DND-41 (cell line): Measurements from ENCODE around the gene HADHB.
"Not testable (repeated sequence)": the region's sequence is repeated elsewhere in the genome, so short reads cannot be mapped to it uniquely, and the experiment has no call there.

Source experiments
- ATAC-seq: fragments of 200-7000 bp; cut with Tn5 transposase; 3 replicates; pipeline ENCODE4 v1.9.1; 2021; ENCODE audit warnings: low read depth; ENCODE audit not compliant: insufficient read depth
- DNase-seq: peaks from one replicate; pipeline ENCODE4 v3.0.0-alpha.2; 2020
- H2AFZ ChIP-seq: 2 replicates; pipeline ENCODE4 v1.6.0; 2012; ENCODE audit warnings: low read depth, low read length
- H3K27ac ChIP-seq: 2 replicates; pipeline ENCODE4 v1.5.1; 2012; ENCODE audit warnings: low read length, inconsistent platforms
- H3K27me3 ChIP-seq: fragments of 200-600 bp; sonication (generic); 2 replicates; pipeline ENCODE4 v1.6.0; 2012; ENCODE audit warnings: low read length, mild to moderate bottlenecking, inconsistent platforms; ENCODE audit not compliant: insufficient read depth, poor library complexity
- H3K36me3 ChIP-seq: 2 replicates; pipeline ENCODE4 v1.5.1; 2012; ENCODE audit warnings: low read length, inconsistent platforms; ENCODE audit not compliant: insufficient read depth
- H3K4me1 ChIP-seq: 2 replicates; pipeline ENCODE4 v1.5.1; 2012; ENCODE audit warnings: mild to moderate bottlenecking, low read length; ENCODE audit not compliant: insufficient read depth
- H3K4me2 ChIP-seq: 2 replicates; pipeline ENCODE4 v1.6.0; 2012; ENCODE audit warnings: mild to moderate bottlenecking, moderate library complexity, low read length, inconsistent platforms; ENCODE audit not compliant: insufficient read depth
- H3K4me3 ChIP-seq, 2 experiments: fragments of 200-600 bp in 1 of 2; shearing (Covaris generic) in 1 of 2; 2 replicates each; pipeline ENCODE4 v1.5.1; 2012 to 2016; ENCODE audit warnings: inconsistent platforms in 2 of 2, low read length in 2 of 2, mild to moderate bottlenecking in 2 of 2, low read depth in 1 of 2, moderate library complexity in 1 of 2
- H3K79me2 ChIP-seq: 2 replicates; pipeline ENCODE4 v1.6.0; 2012; ENCODE audit warnings: low read length, inconsistent platforms; ENCODE audit not compliant: insufficient read depth
- H3K9ac ChIP-seq: 2 replicates; pipeline ENCODE4 v1.6.0; 2012; ENCODE audit warnings: low read depth, mild to moderate bottlenecking, inconsistent platforms, low read length, moderate library complexity
- H3K9me3 ChIP-seq: 2 replicates; pipeline ENCODE4 v1.5.1; 2012; ENCODE audit warnings: low read length, moderate library complexity, mild to moderate bottlenecking, inconsistent platforms; ENCODE audit not compliant: insufficient read depth, severe bottlenecking
- H4K20me1 ChIP-seq: 2 replicates; pipeline ENCODE4 v1.6.0; 2012; ENCODE audit warnings: low read length; ENCODE audit not compliant: insufficient read depth
- EZH2 ChIP-seq: IDR thresholded peaks from 3 replicates; pipeline ENCODE4 v1.6.1; 2012; ENCODE audit warnings: borderline replicate concordance, low read depth, mild to moderate bottlenecking, moderate library complexity, low read length, inconsistent platforms; ENCODE audit not compliant: severe bottlenecking
- TF ChIP-seq, protein P1 (sequence below): IDR thresholded peaks from 2 replicates; pipeline ENCODE4 v1.5.1; 2012; ENCODE audit warnings: borderline replicate concordance, low read length, moderate library complexity, mild to moderate bottlenecking; ENCODE audit not compliant: poor library complexity, severe bottlenecking; ENCODE audit errors: extremely low read depth

HADHB gene

DNA sequence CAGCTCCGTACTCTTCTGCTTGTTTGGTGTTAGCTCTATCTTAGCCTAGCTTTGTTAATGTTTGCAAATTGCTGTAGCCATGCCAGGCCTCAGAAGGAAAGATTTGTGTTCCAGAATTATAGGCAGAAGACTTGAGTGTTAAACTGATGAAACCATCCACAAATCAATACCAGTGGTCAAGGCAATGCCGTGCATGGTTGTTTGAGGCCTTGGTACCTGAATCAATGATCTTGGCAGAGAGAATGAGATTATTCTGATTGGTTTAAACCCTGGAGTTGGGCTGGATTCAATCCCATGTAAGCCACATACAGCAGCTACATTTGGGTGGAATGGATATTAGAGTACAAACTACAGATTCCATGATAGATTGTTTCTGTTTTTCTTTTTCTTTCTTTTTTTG is 4.9 kb downstream of the HADHB start:
- DNase-seq: no peak
- Histone ChIP-seq H3K9me3 (no peaks in the 10 kb centered on the region), H3K4me1 (peaks cover 22% of the 10 kb centered on the region), H3K4me2 (no peak overlapping the region), H4K20me1 (peaks cover 16% of the 10 kb centered on the region; the same call in 1 of the 2 replicates), H3K27ac (no peak overlapping the region), H3K4me3 (no peak overlapping the region), H3K79me2 (peaks cover 91% of the 10 kb centered on the region), H3K36me3 (no peaks in the 10 kb centered on the region), H2AFZ (no peak overlapping the region), H3K9ac (no peak overlapping the region), H3K27me3 (no peaks in the 10 kb centered on the region)
- TF ChIP-seq EZH2: no peak
- TF ChIP-seq, protein P1, sequence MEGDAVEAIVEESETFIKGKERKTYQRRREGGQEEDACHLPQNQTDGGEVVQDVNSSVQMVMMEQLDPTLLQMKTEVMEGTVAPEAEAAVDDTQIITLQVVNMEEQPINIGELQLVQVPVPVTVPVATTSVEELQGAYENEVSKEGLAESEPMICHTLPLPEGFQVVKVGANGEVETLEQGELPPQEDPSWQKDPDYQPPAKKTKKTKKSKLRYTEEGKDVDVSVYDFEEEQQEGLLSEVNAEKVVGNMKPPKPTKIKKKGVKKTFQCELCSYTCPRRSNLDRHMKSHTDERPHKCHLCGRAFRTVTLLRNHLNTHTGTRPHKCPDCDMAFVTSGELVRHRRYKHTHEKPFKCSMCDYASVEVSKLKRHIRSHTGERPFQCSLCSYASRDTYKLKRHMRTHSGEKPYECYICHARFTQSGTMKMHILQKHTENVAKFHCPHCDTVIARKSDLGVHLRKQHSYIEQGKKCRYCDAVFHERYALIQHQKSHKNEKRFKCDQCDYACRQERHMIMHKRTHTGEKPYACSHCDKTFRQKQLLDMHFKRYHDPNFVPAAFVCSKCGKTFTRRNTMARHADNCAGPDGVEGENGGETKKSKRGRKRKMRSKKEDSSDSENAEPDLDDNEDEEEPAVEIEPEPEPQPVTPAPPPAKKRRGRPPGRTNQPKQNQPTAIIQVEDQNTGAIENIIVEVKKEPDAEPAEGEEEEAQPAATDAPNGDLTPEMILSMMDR: no peak
- ATAC-seq: no peak

- Histone ChIP-seq H3K9me3 (no peaks in the 10 kb centered on the region), H3K4me2 (no peak overlapping the region), H3K36me3 (0 out of 2 replicates have a peak, but pooled peaks cover 9% of the 10 kb centered on the region), H3K79me2 (peaks cover 69% of the 10 kb centered on the region), H3K27me3 (no peaks in the 10 kb centered on the region), H3K9ac (no peak overlapping the region), H3K4me3 (no peak overlapping the region), H3K27ac (no peak overlapping the region), H4K20me1 (peaks cover 17% of the 10 kb centered on the region; the same call in 1 of the 2 replicates), H2AFZ (no peak overlapping the region), H3K4me1 (peaks cover 6% of the 10 kb centered on the region)
- ATAC-seq (peak; percentile 98), DNase-seq (peak; percentile 53)
- TF ChIP-seq, protein P1: no peak
- TF ChIP-seq EZH2: no peak
Observed at GRCh38 chr2:26251893-26252292, 7.2 kb downstream of the HADHB start.

DNA sequence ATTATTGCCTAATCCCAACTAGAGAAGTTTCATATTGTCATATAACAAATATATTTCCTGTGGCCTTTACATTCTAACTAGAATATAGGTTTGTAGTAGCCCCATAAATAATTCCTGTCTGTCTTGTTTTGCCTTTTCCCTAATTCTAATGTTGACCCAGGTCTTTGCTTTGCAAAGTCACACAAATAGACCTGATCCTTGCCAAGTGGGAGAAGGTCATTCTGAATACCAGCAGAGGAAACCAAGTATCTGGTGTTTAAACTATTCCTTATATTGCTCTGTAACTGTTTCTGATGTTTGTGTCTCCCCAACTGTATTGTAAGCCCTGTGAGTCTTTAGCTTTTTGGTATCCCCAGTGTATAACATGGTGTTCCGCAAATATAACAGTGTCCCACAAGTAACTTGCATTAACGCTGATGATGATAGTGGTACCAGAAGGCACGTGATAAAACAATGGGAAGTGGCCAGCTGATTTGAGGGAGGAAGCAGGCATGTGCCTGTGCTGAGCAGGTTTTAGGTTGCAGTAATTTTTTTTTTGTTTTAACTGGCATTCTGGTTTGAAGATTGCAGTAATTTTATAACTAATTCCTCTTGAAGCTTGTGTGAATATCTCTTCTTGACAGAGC is 11.1 kb downstream of the HADHB start:
- Histone ChIP-seq H4K20me1 (peaks cover 15% of the 10 kb centered on the region; the same call in 1 of the 2 replicates), H3K4me1 (no peaks in the 10 kb centered on the region), H3K4me3 (no peak overlapping the region), H2AFZ (no peak overlapping the region), H3K27ac (no peak overlapping the region), H3K4me2 (no peak overlapping the region), H3K36me3 (peaks cover 31% of the 10 kb centered on the region), H3K79me2 (peaks cover 29% of the 10 kb centered on the region), H3K27me3 (no peaks in the 10 kb centered on the region), H3K9me3 (no peaks in the 10 kb centered on the region), H3K9ac (no peak overlapping the region)
- DNase-seq: no peak
- ATAC-seq: no peak
- TF ChIP-seq, protein P1: no peak
- TF ChIP-seq EZH2: no peak

GRCh38 chr2:26258836-26259235 is 14.1 kb downstream of the HADHB start:
- ATAC-seq, DNase-seq, H3K27me3 ChIP-seq, H3K9me3 ChIP-seq, H3K4me2 ChIP-seq, H2AFZ ChIP-seq, H3K9ac ChIP-seq, H3K4me3 ChIP-seq, H3K4me1 ChIP-seq, H3K79me2 ChIP-seq, H3K27ac ChIP-seq, H4K20me1 ChIP-seq: not testable (repeated sequence)
- peaks cover 38% of the 10 kb centered on the region for H3K36me3 ChIP-seq
